Measurements from ENCODE around the gene YPEL2. TPM values are rescaled to one million over a fixed set of nuclear protein-coding genes. Genes with fewer than 3 reads are reported as not detected.

Gene YPEL2
- polyA plus RNA-seq, 2 of the 4 experiments (the other 2 are of a cell fraction) = 5.4 to 8.2 TPM

GRCh38 chr17:59423903-59424302 is 92.4 kb downstream of the YPEL2 start:
- POLR2A ChIA-PET = no interaction called here
- TF ChIP-seq NPAS2 (CRISPR knock-in tag; IDR thresholded peaks at IDR 0.05; ENCODE audit: borderline replicate concordance) (no peak), ELK1 (IDR thresholded peaks at IDR 0.05; ENCODE audit: low read depth, low read length) (no peak), KDM5A (IDR thresholded peaks at IDR 0.05) (no peak), GATA3 (IDR thresholded peaks at IDR 0.05; ENCODE audit: borderline replicate concordance) (no peak), CHD2 (IDR thresholded peaks at IDR 0.05; ENCODE audit: low read length, partially characterized antibody) (no peak), ZC3H11A (IDR thresholded peaks at IDR 0.05) (no peak), USF2 (IDR thresholded peaks at IDR 0.05) (no peak), CEBPB (IDR thresholded peaks at IDR 0.05) (no peak), MAX (IDR thresholded peaks at IDR 0.05) (no peak), BHLHE40 (IDR thresholded peaks at IDR 0.05; ENCODE audit: low read depth, low read length) (no peak), TP53 (CRISPR knock-in tag; IDR thresholded peaks at IDR 0.05) (no peak), ZFP36 (IDR thresholded peaks at IDR 0.05; ENCODE audit: borderline replicate concordance, partially characterized antibody) (no peak)
- TF ChIP-seq, protein P1, sequence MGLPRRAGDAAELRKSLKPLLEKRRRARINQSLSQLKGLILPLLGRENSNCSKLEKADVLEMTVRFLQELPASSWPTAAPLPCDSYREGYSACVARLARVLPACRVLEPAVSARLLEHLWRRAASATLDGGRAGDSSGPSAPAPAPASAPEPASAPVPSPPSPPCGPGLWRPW (IDR thresholded peaks at IDR 0.05) = no peak
- TF ChIP-seq, protein P2, sequence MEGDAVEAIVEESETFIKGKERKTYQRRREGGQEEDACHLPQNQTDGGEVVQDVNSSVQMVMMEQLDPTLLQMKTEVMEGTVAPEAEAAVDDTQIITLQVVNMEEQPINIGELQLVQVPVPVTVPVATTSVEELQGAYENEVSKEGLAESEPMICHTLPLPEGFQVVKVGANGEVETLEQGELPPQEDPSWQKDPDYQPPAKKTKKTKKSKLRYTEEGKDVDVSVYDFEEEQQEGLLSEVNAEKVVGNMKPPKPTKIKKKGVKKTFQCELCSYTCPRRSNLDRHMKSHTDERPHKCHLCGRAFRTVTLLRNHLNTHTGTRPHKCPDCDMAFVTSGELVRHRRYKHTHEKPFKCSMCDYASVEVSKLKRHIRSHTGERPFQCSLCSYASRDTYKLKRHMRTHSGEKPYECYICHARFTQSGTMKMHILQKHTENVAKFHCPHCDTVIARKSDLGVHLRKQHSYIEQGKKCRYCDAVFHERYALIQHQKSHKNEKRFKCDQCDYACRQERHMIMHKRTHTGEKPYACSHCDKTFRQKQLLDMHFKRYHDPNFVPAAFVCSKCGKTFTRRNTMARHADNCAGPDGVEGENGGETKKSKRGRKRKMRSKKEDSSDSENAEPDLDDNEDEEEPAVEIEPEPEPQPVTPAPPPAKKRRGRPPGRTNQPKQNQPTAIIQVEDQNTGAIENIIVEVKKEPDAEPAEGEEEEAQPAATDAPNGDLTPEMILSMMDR (IDR thresholded peaks at IDR 0.05) = no peak
- TF ChIP-seq, protein P3, sequence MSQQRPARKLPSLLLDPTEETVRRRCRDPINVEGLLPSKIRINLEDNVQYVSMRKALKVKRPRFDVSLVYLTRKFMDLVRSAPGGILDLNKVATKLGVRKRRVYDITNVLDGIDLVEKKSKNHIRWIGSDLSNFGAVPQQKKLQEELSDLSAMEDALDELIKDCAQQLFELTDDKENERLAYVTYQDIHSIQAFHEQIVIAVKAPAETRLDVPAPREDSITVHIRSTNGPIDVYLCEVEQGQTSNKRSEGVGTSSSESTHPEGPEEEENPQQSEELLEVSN (IDR thresholded peaks at IDR 0.05; ENCODE audit: borderline replicate concordance, low read depth) = no peak
- peaks cover 11% of the 10 kb centered on the region for H3K4me1 ChIP-seq
- 90% methylated on average over 9 of the region's 9 CpGs for WGBS (ENCODE audit: missing lambda C conversion rate)
- ATAC-seq (no peak; a peak in 1 of 6 replicates), FAIRE-seq (no peak), DNase-seq (ENCODE audit: low read depth in 1 of 2, low spot score in 1 of 2) (no peak)
- peak overlapping the region; percentile 50 to 84; a peak in 4 of 6 replicates for H3K27ac ChIP-seq
- CTCF ChIA-PET = interaction anchor here (1.0 to 12.7 kb wide), 6 partner anchors 8 to 113 kb away, joined by 3 to 171 read pairs (median 6); no protein-coding TSS in a partner anchor
- H3K4me3 ChIP-seq = no peak overlapping the region
- H3K9me3 ChIP-seq = no peaks in the 10 kb centered on the region
- no peak overlapping the region for H3K4me2 ChIP-seq

- H3K4me2 ChIP-seq = no peak overlapping the region
- ChIA-PET POLR2A (no interaction called here), CTCF (interaction anchor here (1.0 to 12.7 kb wide), 7 partner anchors 8 to 114 kb away, joined by 3 to 171 read pairs (median 6); no protein-coding TSS in a partner anchor)
- ATAC-seq (no peak), FAIRE-seq (no peak), DNase-seq (ENCODE audit: low read depth in 1 of 2, low spot score in 1 of 2) (no peak)
- 91% methylated on average over 4 of the region's 4 CpGs for WGBS (ENCODE audit: missing lambda C conversion rate)
- H3K27ac ChIP-seq = peak overlapping the region in 1 of 2 experiments; percentile 84; a peak in 3 of 6 replicates
- TF ChIP-seq FOXS1 (CRISPR knock-in tag; IDR thresholded peaks at IDR 0.05) (no peak), HOXA7 (CRISPR knock-in tag; IDR thresholded peaks at IDR 0.05) (no peak), HOXB13 (CRISPR knock-in tag; IDR thresholded peaks at IDR 0.05; ENCODE audit: low read depth) (no peak), FOSB (CRISPR knock-in tag; IDR thresholded peaks at IDR 0.05) (no peak), BHLHE40 (IDR thresholded peaks at IDR 0.05; ENCODE audit: low read depth, low read length) (no peak), USF2 (IDR thresholded peaks at IDR 0.05) (no peak), GATA3 (IDR thresholded peaks at IDR 0.05; ENCODE audit: borderline replicate concordance) (no peak), HMGXB4 (CRISPR knock-in tag; IDR thresholded peaks at IDR 0.05; ENCODE audit: borderline replicate concordance) (no peak), ESRRA (IDR thresholded peaks at IDR 0.05; ENCODE audit: borderline replicate concordance, low read length) (no peak), PBX3 (IDR thresholded peaks at IDR 0.05) (no peak), RCOR1 (IDR thresholded peaks at IDR 0.05; ENCODE audit: low read depth, low read length) (no peak), MAZ (IDR thresholded peaks at IDR 0.05; ENCODE audit: borderline replicate concordance, low read depth, low read length) (no peak), FOSL2 (IDR thresholded peaks at IDR 0.05) (no peak), FOSL2 (CRISPR knock-in tag; IDR thresholded peaks at IDR 0.05) (no peak), EP300 (IDR thresholded peaks at IDR 0.05) (no peak), POLR2AphosphoS2 (conservative IDR thresholded peaks at IDR 0.05; ENCODE audit: low read length) (no peak), NFE2L2 (conservative IDR thresholded peaks at IDR 0.05; ENCODE audit: low read length) (no peak)
- TF ChIP-seq, protein P1 (IDR thresholded peaks at IDR 0.05) = no peak
- H3K4me3 ChIP-seq = no peak overlapping the region
- peaks cover 11% of the 10 kb centered on the region for H3K4me1 ChIP-seq
- H3K9me3 ChIP-seq = no peaks in the 10 kb centered on the region
Measured at GRCh38 chr17:59424331-59424730, 92.9 kb downstream of the YPEL2 start.

Data from A549 (cell line).